Activated naive CD8-positive, alpha-beta T cell (primary cell): ENCODE measurements around the gene ZNF408.

ENCODE experiments used
- H3K27ac Mint-ChIP-seq: one replicate; pipeline ENCODE4 v1.8.0; 2021; ENCODE audit warnings: mixed read lengths
- H3K27me3 Mint-ChIP-seq: one replicate; pipeline ENCODE4 v1.8.0; 2021; ENCODE audit warnings: mixed read lengths
- H3K36me3 Mint-ChIP-seq: one replicate; pipeline ENCODE4 v1.8.0; 2021; ENCODE audit warnings: mixed read lengths
- H3K4me1 Mint-ChIP-seq: one replicate; pipeline ENCODE4 v1.8.0; 2021; ENCODE audit warnings: low read depth, mixed read lengths
- H3K4me3 Mint-ChIP-seq: one replicate; pipeline ENCODE4 v1.8.0; 2021; ENCODE audit warnings: mild to moderate bottlenecking, mixed read lengths
- H3K9me3 Mint-ChIP-seq: one replicate; pipeline ENCODE4 v1.8.0; 2021; ENCODE audit warnings: low read depth, mixed read lengths

Gene ZNF408

DNA sequence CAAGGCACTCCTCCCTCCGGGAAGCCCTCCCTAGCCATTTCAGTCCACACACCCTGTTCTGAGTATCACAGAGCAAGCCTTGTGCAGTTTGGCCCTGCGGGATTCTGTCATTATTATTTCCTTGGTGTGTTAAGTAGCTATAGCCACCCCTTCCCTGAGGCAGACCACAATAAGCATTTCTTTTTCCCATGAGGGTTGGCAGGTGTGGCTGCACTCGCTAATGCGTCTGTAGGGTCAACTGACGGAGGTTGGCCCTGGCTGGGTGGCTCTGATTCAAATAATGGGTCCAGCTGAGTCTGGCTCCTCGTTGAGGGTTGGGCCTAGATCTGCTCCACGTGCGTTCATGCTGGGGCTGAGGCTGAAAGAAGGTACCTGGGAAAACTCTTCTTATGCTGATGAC is 23.3 kb downstream of the ZNF408 start:
- Mint-ChIP-seq H3K27me3 (no peaks in the 10 kb centered on the region), H3K4me3 (no peak overlapping the region), H3K9me3 (no peaks in the 10 kb centered on the region), H3K4me1 (no peaks in the 10 kb centered on the region), H3K27ac (no peak overlapping the region), H3K36me3 (no peaks in the 10 kb centered on the region)

DNA sequence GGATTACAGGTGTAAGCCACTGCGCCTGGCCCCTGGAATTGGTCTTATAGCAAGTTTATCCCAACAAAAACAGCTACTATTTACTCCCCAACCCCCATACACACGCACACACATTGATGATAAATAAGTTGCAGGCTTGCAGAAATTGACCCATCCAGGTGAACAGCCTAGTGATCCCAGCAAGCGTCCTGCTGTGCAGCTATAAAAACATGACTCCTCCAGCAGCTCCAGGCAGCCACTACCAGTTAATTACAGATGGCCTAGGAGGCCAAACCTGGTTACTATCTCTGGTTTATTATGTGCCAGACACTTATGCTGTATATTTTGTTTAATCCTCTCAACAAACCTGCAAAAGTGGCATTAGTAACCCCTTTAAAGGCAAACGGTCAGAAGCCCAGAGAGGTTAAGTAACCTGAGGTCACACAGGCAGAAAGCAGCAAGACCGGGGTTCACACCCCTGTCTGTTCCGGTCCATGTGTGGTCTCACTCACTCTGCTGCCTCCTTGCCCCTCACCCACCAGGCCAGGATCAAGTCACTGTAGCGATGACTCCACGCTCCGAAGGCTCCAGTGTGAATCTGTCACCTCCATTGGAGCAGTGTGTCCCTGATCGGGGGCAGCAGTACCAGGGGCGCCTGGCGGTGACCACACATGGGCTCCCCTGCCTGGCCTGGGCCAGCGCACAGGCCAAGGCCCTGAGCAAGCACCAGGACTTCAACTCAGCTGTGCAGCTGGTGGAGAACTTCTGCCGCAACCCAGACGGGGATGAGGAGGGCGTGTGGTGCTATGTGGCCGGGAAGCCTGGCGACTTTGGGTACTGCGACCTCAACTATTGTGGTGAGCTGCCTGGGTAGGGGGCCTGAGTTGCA is 24.7 kb downstream of the ZNF408 start:
- Mint-ChIP-seq H3K4me3 (no peak overlapping the region), H3K4me1 (no peaks in the 10 kb centered on the region), H3K27me3 (no peaks in the 10 kb centered on the region), H3K9me3 (no peaks in the 10 kb centered on the region), H3K36me3 (no peaks in the 10 kb centered on the region), H3K27ac (no peak overlapping the region)

DNA sequence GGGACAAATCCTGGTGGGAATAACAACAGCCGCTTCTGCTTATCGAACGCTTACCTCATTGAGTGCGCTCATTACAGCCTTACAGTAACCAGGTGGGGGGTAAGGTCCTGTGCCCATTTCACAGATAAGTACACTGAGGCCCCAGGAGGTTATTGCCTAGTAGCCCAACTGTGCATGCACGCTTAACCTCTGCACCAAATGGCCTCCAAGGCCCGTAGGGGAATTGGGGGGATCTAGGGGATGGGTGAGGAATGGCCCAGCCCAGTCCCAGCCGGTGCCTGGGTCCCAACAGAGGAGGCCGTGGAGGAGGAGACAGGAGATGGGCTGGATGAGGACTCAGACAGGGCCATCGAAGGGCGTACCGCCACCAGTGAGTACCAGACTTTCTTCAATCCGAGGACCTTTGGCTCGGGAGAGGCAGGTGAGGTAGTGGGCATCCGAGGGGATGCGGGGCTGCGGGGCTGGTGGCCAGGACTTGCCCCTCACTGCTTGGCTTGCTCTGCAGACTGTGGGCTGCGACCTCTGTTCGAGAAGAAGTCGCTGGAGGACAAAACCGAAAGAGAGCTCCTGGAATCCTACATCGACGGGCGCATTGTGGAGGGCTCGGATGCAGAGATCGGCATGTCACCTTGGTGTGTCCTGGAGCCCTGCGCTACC is 25.5 kb downstream of the ZNF408 start:
- Mint-ChIP-seq H3K9me3 (no peaks in the 10 kb centered on the region), H3K27me3 (no peaks in the 10 kb centered on the region), H3K36me3 (no peaks in the 10 kb centered on the region), H3K4me1 (no peaks in the 10 kb centered on the region), H3K27ac (no peak overlapping the region), H3K4me3 (no peak overlapping the region)

DNA sequence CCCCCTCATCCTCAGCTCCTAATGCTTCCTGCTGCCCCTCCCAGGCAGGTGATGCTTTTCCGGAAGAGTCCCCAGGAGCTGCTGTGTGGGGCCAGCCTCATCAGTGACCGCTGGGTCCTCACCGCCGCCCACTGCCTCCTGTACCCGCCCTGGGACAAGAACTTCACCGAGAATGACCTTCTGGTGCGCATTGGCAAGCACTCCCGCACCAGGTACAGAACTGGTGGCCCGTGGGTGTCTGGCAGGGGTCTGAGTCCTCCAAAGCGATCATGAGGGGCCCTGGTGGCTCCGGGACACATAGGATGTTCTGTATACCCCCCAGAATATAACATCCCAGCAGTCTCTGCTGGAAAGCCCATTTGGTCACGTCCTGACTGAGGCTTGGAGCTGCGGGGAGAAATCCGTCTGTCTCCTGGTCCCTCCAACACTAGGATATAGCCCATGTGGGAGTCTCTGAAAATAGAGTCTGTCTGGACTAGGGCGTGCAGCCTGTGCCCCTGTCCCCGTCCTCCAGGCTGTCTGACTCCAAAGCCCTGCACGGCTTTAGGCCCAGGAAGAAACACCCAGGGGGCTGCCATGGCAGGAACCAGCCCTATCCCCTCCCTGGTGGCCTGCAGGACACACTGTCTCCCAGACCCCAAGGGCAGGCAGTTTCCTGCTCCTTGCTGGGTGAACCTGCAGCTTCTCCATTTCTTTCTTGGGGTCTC is 27.3 kb downstream of the ZNF408 start:
- Mint-ChIP-seq H3K27ac (no peak overlapping the region), H3K9me3 (no peaks in the 10 kb centered on the region), H3K36me3 (no peaks in the 10 kb centered on the region), H3K27me3 (no peaks in the 10 kb centered on the region), H3K4me1 (no peaks in the 10 kb centered on the region), H3K4me3 (no peak overlapping the region)

DNA sequence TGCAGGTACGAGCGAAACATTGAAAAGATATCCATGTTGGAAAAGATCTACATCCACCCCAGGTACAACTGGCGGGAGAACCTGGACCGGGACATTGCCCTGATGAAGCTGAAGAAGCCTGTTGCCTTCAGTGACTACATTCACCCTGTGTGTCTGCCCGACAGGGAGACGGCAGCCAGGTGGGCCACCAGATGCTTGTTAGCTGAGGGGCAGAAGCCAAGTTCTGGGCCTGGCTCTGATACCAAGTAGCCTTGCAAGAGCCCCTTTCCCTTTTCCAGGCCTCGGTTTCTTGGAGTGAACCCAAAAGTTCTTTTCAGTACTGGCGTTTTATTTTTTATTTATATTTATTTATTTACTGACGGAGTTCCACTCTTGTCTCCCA is 27.8 kb downstream of the ZNF408 start:
- Mint-ChIP-seq H3K27ac (no peak overlapping the region), H3K27me3 (no peaks in the 10 kb centered on the region), H3K36me3 (no peaks in the 10 kb centered on the region), H3K4me1 (no peaks in the 10 kb centered on the region), H3K9me3 (no peaks in the 10 kb centered on the region), H3K4me3 (no peak overlapping the region)

DNA sequence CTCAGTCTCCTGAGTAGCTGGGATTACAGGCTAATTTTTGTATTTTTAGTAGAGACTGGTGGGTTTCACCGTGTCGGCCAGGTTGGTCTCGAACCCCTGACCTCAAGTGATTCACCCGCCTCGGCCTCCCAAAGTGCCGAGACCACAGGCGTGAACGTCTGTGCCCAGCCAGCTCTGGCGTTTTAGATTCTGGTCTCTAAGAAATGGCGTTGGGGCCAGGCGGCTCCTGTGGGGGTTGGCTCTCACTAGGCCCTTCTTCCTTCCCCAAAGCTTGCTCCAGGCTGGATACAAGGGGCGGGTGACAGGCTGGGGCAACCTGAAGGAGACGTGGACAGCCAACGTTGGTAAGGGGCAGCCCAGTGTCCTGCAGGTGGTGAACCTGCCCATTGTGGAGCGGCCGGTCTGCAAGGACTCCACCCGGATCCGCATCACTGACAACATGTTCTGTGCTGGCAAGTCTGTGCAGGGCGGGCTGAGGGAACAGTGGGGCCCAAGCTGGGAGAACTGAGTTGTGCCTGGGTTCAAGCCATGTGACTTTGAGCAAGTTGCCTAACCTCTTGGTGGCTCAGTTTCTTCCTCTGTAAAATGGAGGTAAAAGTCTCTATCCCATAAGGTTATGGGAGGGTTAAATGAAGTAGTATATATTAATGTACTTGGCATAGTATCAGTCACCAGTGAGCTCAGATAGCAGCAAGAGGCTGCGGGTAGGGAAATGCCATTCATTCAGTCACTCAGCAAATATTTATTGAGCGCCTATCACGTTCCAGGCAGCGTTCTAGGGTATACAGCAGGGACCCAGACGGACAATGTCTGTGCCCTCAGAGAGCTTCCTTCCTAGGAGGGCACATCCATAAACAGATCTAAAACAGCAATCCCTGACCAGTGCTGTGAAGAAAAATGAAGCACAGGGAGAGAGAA is 28.5 kb downstream of the ZNF408 start:
- Mint-ChIP-seq H3K27ac (no peak overlapping the region), H3K4me3 (no peak overlapping the region), H3K36me3 (no peaks in the 10 kb centered on the region), H3K9me3 (no peaks in the 10 kb centered on the region), H3K4me1 (no peaks in the 10 kb centered on the region), H3K27me3 (no peaks in the 10 kb centered on the region)

DNA sequence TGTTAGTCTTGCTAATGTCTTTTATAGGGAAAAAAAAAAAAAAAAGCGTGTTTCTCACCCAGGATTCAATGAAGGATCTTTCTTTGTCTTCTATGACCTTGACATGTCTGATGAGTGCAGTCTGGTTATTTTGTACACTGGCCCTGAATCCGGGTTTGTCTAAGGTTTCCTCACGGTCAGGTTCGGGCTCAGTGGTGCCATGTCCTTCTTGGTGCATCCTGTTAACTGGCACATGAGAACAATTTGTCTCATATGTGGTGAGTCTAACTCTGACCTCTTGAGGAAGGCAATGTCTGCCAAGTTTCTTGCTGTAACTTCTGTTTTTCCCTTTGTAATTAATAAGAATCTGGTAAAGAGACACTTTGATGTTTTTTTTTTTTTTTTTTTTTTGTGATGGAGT is 30.7 kb downstream of the ZNF408 start:
- H3K4me3 Mint-ChIP-seq = no peak overlapping the region
- no peak overlapping the region for H3K27ac Mint-ChIP-seq
- H3K36me3 Mint-ChIP-seq = no peaks in the 10 kb centered on the region
- H3K27me3 Mint-ChIP-seq = no peaks in the 10 kb centered on the region
- H3K9me3 Mint-ChIP-seq = no peaks in the 10 kb centered on the region
- H3K4me1 Mint-ChIP-seq = no peaks in the 10 kb centered on the region

DNA sequence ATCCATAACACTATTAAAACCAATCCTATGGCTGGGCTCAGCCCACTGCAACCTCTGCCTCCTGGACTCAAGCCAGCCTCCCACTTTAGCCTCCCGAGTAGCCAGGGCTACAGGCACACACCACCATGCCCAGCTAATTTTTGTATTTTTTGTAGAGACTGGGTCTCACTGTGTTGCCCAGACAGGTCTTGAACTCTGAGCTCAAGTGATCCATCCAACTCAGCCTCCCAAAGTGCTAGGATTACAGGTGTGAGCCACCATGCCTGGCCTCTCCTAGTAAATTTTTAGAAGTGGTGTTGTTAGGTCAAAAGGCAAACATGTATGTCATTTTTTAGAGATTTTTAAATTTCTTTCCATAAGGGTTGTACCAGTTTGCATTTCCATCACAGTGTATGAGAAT is 32.4 kb downstream of the ZNF408 start:
- H3K27ac Mint-ChIP-seq = no peak overlapping the region
- H3K4me1 Mint-ChIP-seq = no peaks in the 10 kb centered on the region
- H3K4me3 Mint-ChIP-seq = no peak overlapping the region
- H3K9me3 Mint-ChIP-seq = no peaks in the 10 kb centered on the region
- no peaks in the 10 kb centered on the region for H3K27me3 Mint-ChIP-seq
- H3K36me3 Mint-ChIP-seq = no peaks in the 10 kb centered on the region

DNA sequence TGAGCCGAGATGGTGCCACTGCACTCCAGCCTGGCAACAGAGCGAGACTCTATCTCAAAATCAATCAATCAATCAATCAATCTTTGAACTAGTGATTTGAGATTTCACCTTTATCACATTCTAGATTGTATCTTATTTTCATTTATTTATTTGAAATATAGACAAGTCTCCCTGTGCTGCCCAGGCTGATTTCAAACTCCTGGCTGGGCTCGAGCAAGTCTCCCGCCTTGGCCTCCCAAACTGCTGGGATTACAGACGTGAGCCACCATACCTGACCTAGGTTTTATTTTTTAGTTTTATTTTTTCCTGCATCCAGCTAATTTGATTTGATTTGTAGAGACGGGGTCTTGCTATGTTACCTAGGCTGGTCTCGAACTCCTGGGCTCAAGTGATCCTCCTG is 35.3 kb downstream of the ZNF408 start:
- H3K36me3 Mint-ChIP-seq = peaks cover 2% of the 10 kb centered on the region
- H3K27me3 Mint-ChIP-seq = no peaks in the 10 kb centered on the region
- no peak overlapping the region for H3K4me3 Mint-ChIP-seq
- no peak overlapping the region for H3K27ac Mint-ChIP-seq
- H3K9me3 Mint-ChIP-seq = no peaks in the 10 kb centered on the region
- H3K4me1 Mint-ChIP-seq = no peaks in the 10 kb centered on the region

DNA sequence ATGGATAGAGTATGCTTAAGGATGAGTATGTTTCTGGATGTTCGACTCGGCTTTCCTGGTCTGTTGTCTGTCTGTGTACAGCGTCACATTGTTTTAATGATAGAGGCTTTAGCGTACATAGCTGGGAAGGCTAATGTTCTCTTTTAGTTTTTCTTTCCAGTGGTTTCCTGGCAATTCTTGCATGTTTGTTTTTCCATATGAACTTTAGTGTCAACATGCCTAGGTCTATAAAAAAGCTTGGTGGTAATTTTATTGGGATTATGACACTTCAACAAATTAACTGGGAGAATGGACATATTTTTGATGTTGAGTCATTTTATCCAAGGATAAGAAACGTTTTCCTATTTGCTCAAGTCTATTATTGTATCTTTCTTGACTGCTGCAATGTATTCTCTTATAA is 35.8 kb downstream of the ZNF408 start:
- H3K27me3 Mint-ChIP-seq = no peaks in the 10 kb centered on the region
- peaks cover 2% of the 10 kb centered on the region for H3K36me3 Mint-ChIP-seq
- no peaks in the 10 kb centered on the region for H3K4me1 Mint-ChIP-seq
- H3K27ac Mint-ChIP-seq = no peak overlapping the region
- H3K9me3 Mint-ChIP-seq = no peaks in the 10 kb centered on the region
- H3K4me3 Mint-ChIP-seq = no peak overlapping the region

DNA sequence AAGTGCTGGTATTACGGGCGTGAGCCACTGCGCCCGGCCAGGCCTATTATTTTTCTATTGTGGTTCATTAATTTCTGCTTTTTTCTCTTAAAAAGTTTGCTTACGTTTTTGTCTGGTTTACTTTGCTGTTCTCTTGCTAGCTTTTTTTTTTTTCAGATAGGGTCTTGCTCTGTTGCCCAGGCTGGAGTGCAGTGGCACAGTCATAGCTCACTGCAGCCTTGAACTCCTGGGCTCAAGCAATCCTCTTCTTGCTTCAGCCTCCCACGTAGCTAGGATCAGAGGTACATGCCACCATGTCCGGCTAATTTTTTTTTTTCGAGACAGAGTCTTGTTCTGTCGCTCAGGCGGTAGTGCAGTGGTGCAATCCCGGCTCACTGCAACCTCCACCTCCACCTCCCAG is 36.9 kb downstream of the ZNF408 start:
- H3K4me3 Mint-ChIP-seq = no peak overlapping the region
- no peaks in the 10 kb centered on the region for H3K4me1 Mint-ChIP-seq
- H3K27me3 Mint-ChIP-seq = no peaks in the 10 kb centered on the region
- H3K27ac Mint-ChIP-seq = no peak overlapping the region
- no peaks in the 10 kb centered on the region for H3K9me3 Mint-ChIP-seq
- H3K36me3 Mint-ChIP-seq = peaks cover 2% of the 10 kb centered on the region

DNA sequence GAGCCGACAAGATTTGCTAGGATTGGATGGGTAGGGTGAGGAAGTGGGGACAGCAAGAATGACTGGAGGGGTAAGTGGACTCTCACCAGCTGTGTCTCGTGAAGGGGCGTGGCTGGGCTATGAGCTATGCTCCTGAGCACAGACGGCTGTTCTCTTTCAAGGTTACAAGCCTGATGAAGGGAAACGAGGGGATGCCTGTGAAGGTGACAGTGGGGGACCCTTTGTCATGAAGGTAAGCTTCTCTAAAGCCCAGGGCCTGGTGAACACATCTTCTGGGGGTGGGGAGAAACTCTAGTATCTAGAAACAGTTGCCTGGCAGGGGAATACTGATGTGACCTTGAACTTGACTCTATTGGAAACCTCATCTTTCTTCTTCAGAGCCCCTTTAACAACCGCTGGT is 38.1 kb downstream of the ZNF408 start:
- no peaks in the 10 kb centered on the region for H3K4me1 Mint-ChIP-seq
- H3K27me3 Mint-ChIP-seq = no peaks in the 10 kb centered on the region
- no peak overlapping the region for H3K4me3 Mint-ChIP-seq
- no peaks in the 10 kb centered on the region for H3K9me3 Mint-ChIP-seq
- no peak overlapping the region for H3K27ac Mint-ChIP-seq
- H3K36me3 Mint-ChIP-seq = peaks cover 2% of the 10 kb centered on the region

DNA sequence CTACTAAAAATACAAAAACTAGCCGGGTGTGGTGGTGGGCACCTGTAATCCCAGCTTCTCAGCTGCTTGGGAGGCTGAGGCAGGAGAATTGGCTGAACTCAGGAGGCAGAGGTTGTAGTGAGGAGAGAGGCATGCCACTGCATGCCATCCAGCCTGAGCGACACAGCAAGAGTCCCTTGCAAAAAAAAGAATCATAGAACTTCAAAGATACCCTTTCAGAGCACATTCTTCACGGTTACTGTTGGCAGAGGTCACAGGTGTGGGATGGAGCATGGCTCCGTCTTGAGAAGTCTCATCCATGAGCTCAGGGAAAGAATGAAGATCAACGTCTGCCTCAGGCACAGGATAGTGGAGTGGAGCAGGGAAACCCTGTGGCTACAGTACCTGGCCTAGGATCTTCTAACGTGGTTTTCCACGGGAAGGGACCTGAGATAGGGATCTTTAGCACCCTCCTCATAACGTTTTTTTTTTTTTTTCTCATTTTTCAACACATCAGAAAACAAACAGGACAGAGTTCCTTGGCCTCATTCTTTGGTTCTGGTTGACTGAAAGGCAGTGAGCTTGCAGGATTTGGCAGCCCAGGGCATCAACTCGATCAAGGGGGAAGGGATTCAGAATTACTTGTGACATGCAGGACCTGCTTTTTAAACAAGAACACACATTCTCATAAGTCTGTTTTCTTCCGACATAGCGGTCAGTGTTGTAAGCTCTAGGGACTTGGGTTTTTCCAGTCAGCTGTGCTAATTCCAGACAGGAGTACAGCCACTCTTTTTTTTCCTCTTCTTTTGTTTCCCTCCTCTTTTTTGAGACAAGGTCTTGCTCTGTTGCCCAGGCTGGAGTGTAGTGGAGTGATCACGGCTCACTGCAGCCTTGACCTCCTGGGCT is 41.0 kb downstream of the ZNF408 start:
- Mint-ChIP-seq H3K27me3 (no peaks in the 10 kb centered on the region), H3K36me3 (peaks cover 2% of the 10 kb centered on the region), H3K4me1 (no peaks in the 10 kb centered on the region), H3K9me3 (no peaks in the 10 kb centered on the region), H3K27ac (no peak overlapping the region), H3K4me3 (no peak overlapping the region)

DNA sequence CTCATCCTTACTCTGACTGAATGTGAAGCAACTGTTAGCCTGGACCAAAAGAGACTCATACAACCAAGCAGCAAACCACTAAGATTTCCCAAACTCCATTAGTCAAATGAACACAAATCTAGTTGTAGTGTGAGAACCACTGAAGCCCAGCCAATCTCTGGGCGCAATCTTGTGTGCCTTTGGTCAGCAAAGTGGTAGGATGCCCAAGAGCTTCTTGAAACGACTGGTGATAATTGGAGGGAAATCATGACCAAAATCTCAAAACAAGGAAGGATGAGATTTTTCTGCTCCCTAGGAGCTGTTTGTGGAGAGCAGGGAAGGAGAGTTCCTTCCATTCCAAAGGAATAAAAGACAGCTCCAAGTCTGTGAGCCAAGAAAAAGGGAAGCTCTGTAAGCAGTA is 42.2 kb downstream of the ZNF408 start:
- no peak overlapping the region for H3K4me3 Mint-ChIP-seq
- no peaks in the 10 kb centered on the region for H3K4me1 Mint-ChIP-seq
- H3K36me3 Mint-ChIP-seq = peaks cover 3% of the 10 kb centered on the region
- no peak overlapping the region for H3K27ac Mint-ChIP-seq
- H3K27me3 Mint-ChIP-seq = no peaks in the 10 kb centered on the region
- no peaks in the 10 kb centered on the region for H3K9me3 Mint-ChIP-seq
